Cardiac septum (tissue), 1 donor: ENCODE measurements around the gene NOX5. TPM values are rescaled to one million over a fixed set of nuclear protein-coding genes. Genes with fewer than 3 reads are reported as not detected.

Experiments used
- DNase-seq: peaks from one replicate; pipeline ENCODE4 v3.0.0-alpha.2; 2020; ENCODE audit warnings: low spot score
- intact Hi-C: fragments of 100-400 bp; cut with DNase I; formaldehyde crosslinking; loops from one replicate; pipeline ENCODE4 v1.14.0; 2022
- total RNA-seq: library from RNA; stranded (reverse); fragmentation: NEBNext Ultra II Directional; extraction: Animal tissue kit (Norgen Biotek cat#: 25700); gene quantifications from one replicate; pipeline ENCODE4 v1.2.1, GENCODE V29; 2021
- donor health status: DM: no; HTN: no; CAD: no.

Gene NOX5
- total RNA-seq, 1 donor from 2014 or later: not detected

DNA sequence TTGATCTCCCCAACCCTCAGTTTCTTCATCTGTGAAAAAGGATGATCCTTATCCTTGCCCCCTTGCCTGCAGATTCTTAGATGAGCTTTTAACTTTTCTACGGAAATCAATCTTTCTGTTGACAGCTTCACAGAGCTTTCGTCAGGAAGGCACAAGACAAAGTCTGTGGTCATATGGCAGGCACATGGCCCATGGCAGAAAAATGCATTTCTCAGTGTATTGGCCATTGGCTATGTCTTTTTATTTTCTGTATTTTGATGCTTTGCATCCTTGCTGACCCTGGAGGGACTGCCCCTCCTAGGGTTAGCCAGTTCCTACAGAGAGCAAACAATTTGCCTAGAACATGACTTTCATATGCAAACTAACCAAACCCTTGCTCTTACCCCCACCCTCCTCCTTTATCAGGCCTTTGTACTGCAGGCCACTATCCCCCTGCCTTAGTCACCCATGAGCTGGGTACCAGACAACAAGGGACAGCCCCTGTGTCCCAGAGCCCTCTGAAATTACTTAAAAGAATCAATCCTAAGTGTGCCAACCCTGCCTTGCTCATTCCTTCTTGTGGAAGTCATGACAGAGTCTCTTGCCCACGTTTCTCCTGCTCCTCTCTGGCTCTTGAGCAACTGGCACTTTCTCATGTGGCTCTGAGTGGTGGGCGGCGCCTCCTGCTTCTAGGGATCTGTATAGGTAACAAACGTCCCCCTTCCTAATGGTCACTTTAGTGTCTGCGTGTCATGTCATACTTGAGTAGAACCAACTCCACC lies 24.1 kb upstream of the NOX5 start:
- no peak for DNase-seq
- intact Hi-C loops: no loop called here

DNA sequence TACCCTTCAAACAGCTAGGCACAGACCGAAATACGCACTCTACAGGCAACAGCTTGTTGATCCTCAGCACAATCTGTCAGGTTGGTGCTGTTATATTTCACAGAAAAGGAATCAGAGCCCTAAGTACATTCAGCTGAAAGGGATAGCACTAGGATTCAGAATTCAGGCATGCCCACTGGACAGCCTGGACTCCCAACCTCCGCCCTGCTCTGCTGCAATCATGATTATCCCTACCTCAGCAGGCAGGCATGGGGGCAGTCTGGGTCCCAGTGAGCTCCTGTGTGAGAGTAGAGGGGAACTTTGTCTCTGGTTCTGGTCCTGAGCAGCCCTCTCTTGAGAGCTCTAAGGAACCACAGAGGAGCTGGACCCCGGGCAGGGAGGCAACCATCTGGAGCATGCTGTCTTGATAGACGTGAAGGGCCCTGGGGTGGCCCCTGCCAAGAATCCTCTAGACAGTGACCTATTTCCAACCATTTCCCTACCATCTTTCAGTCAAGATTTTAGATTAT lies 23.4 kb upstream of the NOX5 start:
- DNase-seq: no peak
- intact Hi-C loops: no loop called here

DNA sequence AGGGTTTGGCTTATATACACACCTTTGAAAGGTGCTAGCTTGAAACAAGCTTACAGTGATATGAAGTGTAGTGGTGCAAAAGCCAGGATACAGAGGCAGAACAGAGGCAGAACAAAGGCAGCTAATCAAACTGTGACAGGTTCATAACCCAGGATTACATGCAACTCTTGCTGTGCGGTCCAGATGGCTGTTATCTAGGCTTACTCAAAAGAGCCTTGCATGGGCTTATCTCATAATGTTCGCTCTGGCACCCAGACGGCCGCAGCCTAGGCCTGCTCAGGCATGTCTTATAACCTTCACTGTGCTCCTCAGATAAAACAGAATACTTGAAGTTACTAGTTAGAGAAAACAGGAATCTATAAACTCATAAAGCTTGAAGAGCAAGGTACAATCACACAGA lies 22.8 kb upstream of the NOX5 start:
- DNase-seq: no peak
- intact Hi-C loops: no loop called here

DNA sequence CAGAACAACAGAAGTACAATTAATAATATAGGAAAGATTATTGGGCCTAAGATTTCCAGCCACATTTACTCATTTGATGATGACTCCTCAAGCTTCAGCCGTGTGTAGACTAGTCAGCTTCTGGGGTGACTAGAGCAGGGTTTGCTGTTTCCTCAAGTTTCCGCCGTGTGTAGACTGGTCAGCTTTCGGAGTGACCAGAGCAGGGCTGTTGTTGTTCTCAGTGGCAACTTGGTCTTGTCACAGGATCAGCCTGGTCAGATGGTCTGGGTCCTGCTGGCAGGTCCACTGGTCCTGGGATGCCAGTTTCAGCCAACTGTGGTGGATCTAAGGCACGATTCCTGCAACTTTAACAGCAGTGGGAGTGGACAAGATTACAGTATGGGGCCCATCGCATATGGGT lies 21.8 kb upstream of the NOX5 start:
- DNase-seq: no peak
- intact Hi-C loops: no loop called here

DNA sequence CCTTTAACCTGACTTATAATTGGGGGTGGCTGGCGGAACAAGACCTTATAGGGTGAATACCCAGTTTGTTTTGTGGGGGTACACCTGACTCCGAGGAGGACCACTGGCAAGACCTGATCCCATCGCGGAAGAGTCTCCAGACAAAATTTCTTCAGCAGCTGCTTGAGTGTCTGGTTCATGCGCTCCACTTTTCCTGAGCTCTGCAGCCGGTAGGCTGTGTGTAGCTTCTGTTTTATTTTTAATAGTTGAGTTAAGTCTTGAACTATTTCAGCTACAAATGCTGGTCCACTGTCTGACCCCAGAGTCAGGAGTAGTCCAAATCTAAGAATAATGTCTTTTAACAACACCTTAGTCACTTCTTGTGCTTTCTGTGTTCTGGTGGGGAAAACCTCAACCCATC lies 21.2 kb upstream of the NOX5 start:
- intact Hi-C loops: no loop called here
- DNase-seq: no peak

DNA sequence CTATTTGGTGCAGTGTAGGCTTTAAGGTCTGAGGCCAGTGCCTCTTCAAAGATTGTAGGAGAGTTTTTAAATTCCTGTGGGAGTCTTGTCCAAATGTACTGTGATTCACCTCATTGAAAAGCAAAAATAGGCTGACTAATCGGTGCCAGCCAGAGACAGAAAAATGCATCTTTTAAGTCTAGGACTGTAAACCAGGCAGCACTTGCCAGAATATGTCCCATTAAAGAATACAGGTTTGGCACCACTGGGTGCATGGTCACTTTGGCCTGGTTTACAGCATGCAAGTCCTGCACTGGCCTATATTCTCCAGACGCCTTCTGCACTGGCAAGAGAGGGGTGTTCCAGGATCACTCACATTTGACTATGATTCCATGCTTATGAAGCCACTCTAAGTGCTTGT lies 20.3 kb upstream of the NOX5 start:
- no peak for DNase-seq
- intact Hi-C loops: no loop called here

DNA sequence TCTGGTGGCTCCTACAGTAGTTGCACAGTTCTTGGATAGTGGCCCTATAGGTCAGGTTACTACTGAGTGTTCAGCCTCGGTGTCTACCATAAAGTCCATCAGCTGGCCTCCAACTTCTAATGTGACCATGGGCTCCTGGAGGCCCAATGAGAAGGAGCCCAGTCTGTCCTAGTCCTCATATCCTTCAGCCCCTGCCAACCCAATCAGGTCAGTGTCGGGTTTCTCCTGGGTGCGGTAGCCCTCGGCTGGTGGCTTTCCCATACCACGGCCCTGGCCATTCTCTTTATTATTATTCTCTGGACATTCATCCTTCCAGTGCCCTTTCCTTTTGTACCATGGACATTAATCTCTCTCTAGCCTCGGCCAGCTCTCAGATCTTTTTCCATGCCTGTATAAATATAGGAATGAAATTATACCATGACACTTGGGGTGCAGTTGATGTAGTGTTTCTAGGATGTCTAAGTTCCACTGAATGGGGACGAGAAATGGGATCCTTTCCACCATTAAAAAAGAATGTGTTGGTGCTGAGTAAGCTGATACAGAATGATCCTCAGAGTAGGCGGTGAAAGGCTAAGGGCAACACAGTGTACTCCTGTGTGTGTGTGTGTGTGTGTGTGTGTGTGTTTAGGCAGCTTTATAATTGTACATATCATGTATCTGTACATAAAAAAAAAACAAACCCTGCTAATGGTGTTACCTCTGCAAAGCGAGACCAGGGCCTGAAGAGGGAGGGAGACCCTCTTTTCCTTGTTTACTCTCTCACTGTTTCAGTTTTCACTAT lies 19.3 kb upstream of the NOX5 start:
- DNase-seq: no peak
- intact Hi-C loops: no loop called here

DNA sequence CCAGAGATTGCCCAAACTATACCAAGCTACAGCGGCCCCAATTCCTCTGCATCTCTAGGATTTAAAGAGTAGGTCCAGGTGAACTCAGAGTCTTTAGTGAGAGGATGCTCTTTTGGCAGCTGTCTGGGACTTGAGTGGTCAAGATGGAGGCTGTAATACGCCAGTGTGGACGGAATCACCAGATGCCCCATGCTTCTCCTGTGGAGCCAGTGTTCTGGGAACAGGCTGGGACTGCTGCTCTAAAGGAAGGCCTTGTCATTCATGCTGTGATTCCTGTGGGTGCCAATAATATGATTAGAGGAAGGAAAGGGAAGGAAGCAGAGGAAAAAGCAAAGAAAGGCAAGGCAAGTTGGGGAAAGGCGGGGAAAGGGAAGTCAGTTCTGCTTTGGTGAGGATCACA lies 17.4 kb upstream of the NOX5 start:
- peak; percentile 51 for DNase-seq
- intact Hi-C loops: no loop called here

- DNase-seq: peak; percentile 39
- intact Hi-C loops: no loop called here
Measured at GRCh38 chr15:68997930-68998777, 16.3 kb upstream of the NOX5 start.

DNA sequence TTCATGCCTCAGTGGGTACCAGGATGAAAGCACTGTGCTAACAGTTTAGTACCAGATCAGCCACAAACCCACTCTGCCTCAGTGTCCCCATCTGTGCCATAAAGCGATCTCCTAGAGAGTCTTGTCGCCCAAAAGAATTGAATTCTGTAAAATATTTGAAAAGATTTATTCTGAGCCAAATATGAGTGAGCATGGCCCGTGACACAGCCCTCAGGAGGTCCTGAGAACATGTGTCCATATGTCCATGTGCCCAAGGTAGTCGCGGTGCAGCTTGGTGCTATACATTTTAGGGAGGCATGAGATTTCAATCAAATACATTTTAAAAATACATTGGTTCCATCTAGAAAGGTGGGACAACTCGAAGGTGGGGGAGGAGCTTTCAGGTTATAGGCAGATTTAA lies 15.4 kb upstream of the NOX5 start:
- intact Hi-C loops: no loop called here
- no peak for DNase-seq

GRCh38 chr15:69000091-69000490 lies 14.4 kb upstream of the NOX5 start:
- DNase-seq: no peak
- intact Hi-C loops: no loop called here

DNA sequence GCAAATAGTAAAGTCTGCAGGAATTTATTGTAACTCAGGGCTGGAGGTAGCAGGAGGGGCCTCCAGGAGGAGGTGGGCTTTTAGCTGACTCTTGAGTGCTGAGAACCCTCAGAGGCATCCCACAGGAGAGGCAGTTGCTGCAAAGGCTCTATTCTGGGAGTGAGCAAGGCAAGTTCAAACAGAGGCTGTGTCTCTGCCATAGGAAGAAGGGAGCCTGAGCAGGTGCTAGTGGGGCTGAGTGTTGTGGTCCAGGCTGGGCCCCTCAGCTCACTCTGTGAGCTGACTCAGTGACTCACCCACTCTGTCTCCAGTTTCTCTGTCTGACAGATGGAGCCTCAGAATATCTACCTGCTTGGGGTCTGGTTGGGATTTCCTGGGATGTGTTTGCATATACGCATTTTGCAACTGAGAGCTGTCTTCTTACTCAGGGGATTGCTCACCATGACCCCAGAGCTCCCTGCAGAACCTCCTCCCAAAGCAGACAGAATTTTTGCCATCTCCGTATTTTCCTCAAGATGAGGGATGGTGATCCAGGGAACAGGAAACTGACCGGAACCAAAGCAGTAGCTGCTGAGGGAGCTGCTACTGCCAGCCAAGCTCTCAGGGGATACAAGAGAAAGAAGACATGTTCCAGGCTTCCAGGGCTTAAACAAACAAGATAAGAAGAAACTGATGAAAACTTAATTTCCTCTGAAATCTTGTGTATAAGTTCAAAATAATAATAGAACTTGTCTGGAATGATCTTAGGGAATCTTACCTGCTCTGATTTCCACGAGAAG lies 13.6 kb upstream of the NOX5 start:
- intact Hi-C loops: no loop called here

DNA sequence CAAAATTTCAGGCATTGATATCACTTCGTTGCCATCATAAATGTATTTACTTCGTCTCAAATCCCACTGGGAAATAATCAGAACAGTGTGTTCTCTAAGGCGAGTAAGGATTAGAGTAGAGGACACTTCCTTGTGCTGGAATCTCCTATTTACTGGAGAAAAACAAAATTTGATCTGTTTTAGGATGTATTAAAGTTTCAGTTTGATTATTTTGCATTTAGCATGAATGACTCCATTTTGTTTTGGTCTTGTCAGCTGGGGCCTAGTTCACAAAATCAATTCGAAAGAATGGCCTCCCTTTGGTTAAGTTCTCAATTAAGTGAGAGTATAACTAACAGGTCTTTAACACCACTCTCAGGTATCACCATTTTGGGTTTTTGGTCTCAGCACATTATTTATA lies 11.7 kb upstream of the NOX5 start:
- intact Hi-C loops: no loop called here
- DNase-seq: no peak

More for the DNA sequence above, 13.6 kb upstream of the NOX5 start:
- DNase-seq: no peak

GRCh38 chr15:69004011-69004410 lies 10.5 kb upstream of the NOX5 start:
- DNase-seq: no peak
- intact Hi-C loops: no loop called here

DNA sequence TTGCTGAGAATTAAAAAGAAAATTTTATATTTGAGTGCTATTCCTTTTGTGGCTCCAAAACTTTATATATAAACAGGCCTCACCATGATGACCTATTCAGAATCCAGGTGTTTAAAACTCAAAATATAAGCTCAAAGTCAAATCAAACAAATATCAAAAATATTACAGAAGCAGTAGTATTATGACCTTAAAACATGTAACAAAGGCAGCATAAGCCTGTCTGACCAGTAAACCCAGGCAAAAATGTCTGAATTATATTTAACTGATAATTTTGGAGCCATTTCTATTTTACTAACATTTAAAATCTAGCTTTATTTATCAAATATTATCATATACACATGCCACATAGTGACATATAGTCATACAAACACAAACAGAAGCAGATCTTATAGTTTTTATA lies 6.4 kb upstream of the NOX5 start:
- intact Hi-C loops: no loop called here
- no peak for DNase-seq

- no peak for DNase-seq
- intact Hi-C loops: no loop called here
Measured at GRCh38 chr15:69009341-69009740, 5.2 kb upstream of the NOX5 start.

DNA sequence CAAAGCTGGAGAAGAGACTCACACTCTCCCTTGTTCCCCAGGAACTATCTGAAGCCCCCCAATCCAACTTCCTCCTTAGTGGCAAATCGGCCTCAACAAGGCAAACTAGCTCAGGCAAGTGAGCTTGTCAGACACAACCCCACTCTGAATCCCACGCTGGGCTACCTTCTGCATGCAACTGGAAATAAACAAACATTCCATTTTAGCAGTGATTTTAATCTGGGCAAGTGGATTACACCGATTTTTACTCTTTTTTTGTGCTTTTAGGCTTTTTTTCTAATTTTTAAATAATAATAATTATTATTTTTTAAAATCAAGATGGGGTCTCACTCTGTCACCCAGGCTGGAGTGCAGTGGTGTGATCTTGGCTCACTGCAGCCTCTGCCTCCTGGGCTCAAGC lies 2.9 kb upstream of the NOX5 start:
- intact Hi-C loops: no loop called here
- peak; percentile 15 for DNase-seq

GRCh38 chr15:69012761-69013364 lies 1.6 kb upstream of the NOX5 start:
- no peak for DNase-seq
- intact Hi-C loops: no loop called here
